Muscle layer of colon (tissue), 2 donors: Measurements from ENCODE around the gene MACROD1.

Experiments
- H3K27ac ChIP-seq: one replicate; pipeline ENCODE4 v1.7.0; 2013; ENCODE audit warnings: low read depth, mild to moderate bottlenecking, low read length, moderate library complexity
- H3K27me3 ChIP-seq, 2 donors: one replicate each; pipeline ENCODE4 v1.7.0; 2013; ENCODE audit warnings: low read length in 2 of 2, mild to moderate bottlenecking in 2 of 2; ENCODE audit not compliant: insufficient read depth in 2 of 2, control insufficient read depth in 1 of 2
- H3K36me3 ChIP-seq: one replicate; pipeline ENCODE4 v1.7.0; 2013; ENCODE audit warnings: mild to moderate bottlenecking, low read length; ENCODE audit not compliant: insufficient read depth
- H3K4me1 ChIP-seq: one replicate; pipeline ENCODE4 v1.7.0; 2013; ENCODE audit warnings: mild to moderate bottlenecking, low read length; ENCODE audit not compliant: insufficient read depth
- H3K4me3 ChIP-seq, 2 donors: one replicate each; pipeline ENCODE4 v1.7.0; 2013; ENCODE audit warnings: low read length in 2 of 2, low read depth in 1 of 2, mild to moderate bottlenecking in 1 of 2, moderate library complexity in 1 of 2
- H3K9ac ChIP-seq: one replicate; pipeline ENCODE4 v1.7.0; 2013; ENCODE audit warnings: low read length
- H3K9me3 ChIP-seq: one replicate; pipeline ENCODE4 v1.7.0; 2013; ENCODE audit warnings: mild to moderate bottlenecking, low read length
- donor health status: abdominal sarcoma.
- donor health status: Adenocarcinoma of cecum.

MACROD1 gene

GRCh38 chr11:64014356-64014755 lies 151.6 kb downstream of the MACROD1 start:
- H3K9ac ChIP-seq, result no peak overlapping the region
- H3K4me1 ChIP-seq, result no peaks in the 10 kb centered on the region
- no peak overlapping the region for H3K4me3 ChIP-seq
- H3K27ac ChIP-seq, result no peak overlapping the region
- no peaks in the 10 kb centered on the region for H3K36me3 ChIP-seq
- no peaks in the 10 kb centered on the region for H3K27me3 ChIP-seq
- no peaks in the 10 kb centered on the region for H3K9me3 ChIP-seq

GRCh38 chr11:64013141-64013896 lies 152.6 kb downstream of the MACROD1 start:
- H3K36me3 ChIP-seq, result no peaks in the 10 kb centered on the region
- no peak overlapping the region for H3K4me3 ChIP-seq
- no peaks in the 10 kb centered on the region for H3K4me1 ChIP-seq
- no peak overlapping the region for H3K9ac ChIP-seq
- H3K27me3 ChIP-seq, result no peaks in the 10 kb centered on the region
- H3K27ac ChIP-seq, result no peak overlapping the region
- H3K9me3 ChIP-seq, result no peaks in the 10 kb centered on the region

GRCh38 chr11:64011371-64011770 lies 154.5 kb downstream of the MACROD1 start:
- Histone ChIP-seq H3K4me3 (no peak overlapping the region), H3K9ac (no peak overlapping the region), H3K4me1 (no peaks in the 10 kb centered on the region), H3K27ac (no peak overlapping the region), H3K27me3 (no peaks in the 10 kb centered on the region), H3K36me3 (no peaks in the 10 kb centered on the region), H3K9me3 (no peaks in the 10 kb centered on the region)

GRCh38 chr11:64010783-64011182 lies 155.1 kb downstream of the MACROD1 start:
- no peak overlapping the region for H3K4me3 ChIP-seq

GRCh38 chr11:64009710-64010109 lies 156.2 kb downstream of the MACROD1 start:
- Histone ChIP-seq H3K9ac (no peak overlapping the region), H3K4me3 (no peak overlapping the region), H3K27me3 (peaks cover 0 to 7% of the 10 kb centered on the region in 2 donors), H3K9me3 (no peaks in the 10 kb centered on the region), H3K4me1 (no peaks in the 10 kb centered on the region), H3K27ac (no peak overlapping the region), H3K36me3 (no peaks in the 10 kb centered on the region)

More at GRCh38 chr11:64010783-64011182, 155.1 kb downstream of the MACROD1 start:
- peaks cover 0 to under 1% of the 10 kb centered on the region in 2 donors for H3K27me3 ChIP-seq
- no peak overlapping the region for H3K27ac ChIP-seq
- H3K9me3 ChIP-seq, result no peaks in the 10 kb centered on the region
- no peaks in the 10 kb centered on the region for H3K36me3 ChIP-seq
- H3K9ac ChIP-seq, result no peak overlapping the region
- no peaks in the 10 kb centered on the region for H3K4me1 ChIP-seq

GRCh38 chr11:64008914-64009633 lies 156.8 kb downstream of the MACROD1 start:
- Histone ChIP-seq H3K36me3 (no peaks in the 10 kb centered on the region), H3K27ac (no peak overlapping the region), H3K27me3 (peaks cover 0 to 7% of the 10 kb centered on the region in 2 donors), H3K4me3 (no peak overlapping the region), H3K9me3 (no peaks in the 10 kb centered on the region), H3K9ac (no peak overlapping the region), H3K4me1 (no peaks in the 10 kb centered on the region)

- Histone ChIP-seq H3K27me3 (peaks cover 0 to 7% of the 10 kb centered on the region in 2 donors), H3K27ac (peak overlapping the region; percentile 43), H3K4me3 (no peak overlapping the region), H3K9ac (no peak overlapping the region), H3K36me3 (no peaks in the 10 kb centered on the region), H3K9me3 (no peaks in the 10 kb centered on the region), H3K4me1 (no peaks in the 10 kb centered on the region)
Observed at GRCh38 chr11:64008283-64008913, 157.5 kb downstream of the MACROD1 start.

- H3K27ac ChIP-seq, result peak overlapping the region; percentile 43
- no peaks in the 10 kb centered on the region for H3K36me3 ChIP-seq
- H3K27me3 ChIP-seq, result peaks cover 0 to 7% of the 10 kb centered on the region in 2 donors
- H3K9me3 ChIP-seq, result no peaks in the 10 kb centered on the region
- peak overlapping the region; percentile 34 to 58 for H3K4me3 ChIP-seq
- peak overlapping the region; percentile 22 for H3K9ac ChIP-seq
- no peaks in the 10 kb centered on the region for H3K4me1 ChIP-seq
Observed at GRCh38 chr11:64007629-64008282, 158.2 kb downstream of the MACROD1 start.

GRCh38 chr11:64007160-64007628 lies 158.7 kb downstream of the MACROD1 start:
- Histone ChIP-seq H3K27ac (peak overlapping the region; percentile 43), H3K4me1 (no peaks in the 10 kb centered on the region), H3K9me3 (no peaks in the 10 kb centered on the region), H3K36me3 (no peaks in the 10 kb centered on the region), H3K4me3 (peak overlapping the region; percentile 34 to 58), H3K27me3 (peaks cover 0 to 7% of the 10 kb centered on the region in 2 donors), H3K9ac (peak overlapping the region; percentile 22)

GRCh38 chr11:64006398-64006797 lies 159.5 kb downstream of the MACROD1 start:
- no peaks in the 10 kb centered on the region for H3K9me3 ChIP-seq
- no peaks in the 10 kb centered on the region for H3K36me3 ChIP-seq
- no peaks in the 10 kb centered on the region for H3K4me1 ChIP-seq
- H3K27me3 ChIP-seq, result peaks cover 0 to 7% of the 10 kb centered on the region in 2 donors
- H3K4me3 ChIP-seq, result no peak overlapping the region
- H3K9ac ChIP-seq, result no peak overlapping the region
- H3K27ac ChIP-seq, result no peak overlapping the region

- Histone ChIP-seq H3K36me3 (no peaks in the 10 kb centered on the region), H3K9ac (no peak overlapping the region), H3K9me3 (no peaks in the 10 kb centered on the region), H3K4me1 (no peaks in the 10 kb centered on the region), H3K27me3 (peaks cover 0 to 9% of the 10 kb centered on the region in 2 donors), H3K27ac (no peak overlapping the region), H3K4me3 (no peak overlapping the region)
Observed at GRCh38 chr11:64005691-64006090, 160.2 kb downstream of the MACROD1 start.
